ENCODE results near the gene USP53. TPM values are rescaled to one million over a fixed set of nuclear protein-coding genes. Genes with fewer than 3 reads are reported as not detected.

USP53 gene
- total RNA-seq, 1 donor from 2014 or later = 32.8 TPM

GRCh38 chr4:119212964-119213606, 572 bp downstream of the USP53 start:
- peak; percentile 90 for ATAC-seq
- intact Hi-C loops (cut with DNase I) = loop anchor here (2.0 to 10.0 kb wide), 4 partner anchors 36 to 168 kb away; no protein-coding TSS in a partner anchor
- DNase-seq (ENCODE audit: missing footprints) = peak; percentile 93

DNA sequence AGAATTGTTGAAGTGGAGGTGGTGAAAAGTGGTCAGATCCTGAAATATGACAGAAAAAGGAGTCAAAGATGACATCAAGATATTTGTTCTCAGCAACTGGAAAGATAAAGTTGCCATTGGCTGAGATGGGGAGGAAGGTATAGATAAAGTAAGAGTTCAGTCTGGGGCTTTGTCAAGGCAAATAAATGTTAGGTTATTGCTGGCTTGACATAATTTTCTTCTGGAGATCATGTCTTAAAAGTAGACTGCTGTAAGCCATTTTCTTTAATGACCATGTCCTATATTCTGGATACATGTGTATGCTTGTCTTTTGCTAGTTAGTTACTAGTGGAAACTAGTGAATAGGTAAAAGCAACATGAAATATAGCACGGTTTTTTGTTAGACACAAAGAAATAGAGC, 5.6 kb downstream of the USP53 start:
- DNase-seq (ENCODE audit: missing footprints) (no peak), ATAC-seq (no peak)
- intact Hi-C loops (cut with DNase I) = loop anchor here (10.0 kb wide), 1 partner anchor 67 kb away; no protein-coding TSS in a partner anchor

GRCh38 chr4:119221412-119221811, 8.9 kb downstream of the USP53 start:
- no peak for DNase-seq (ENCODE audit: missing footprints)
- no peak for ATAC-seq
- intact Hi-C loops (cut with DNase I) = no loop called here

GRCh38 chr4:119227690-119228089, 15.2 kb downstream of the USP53 start:
- no peak for DNase-seq (ENCODE audit: missing footprints)
- no peak for ATAC-seq
- intact Hi-C loops (cut with DNase I) = no loop called here

GRCh38 chr4:119228406-119228805, 15.9 kb downstream of the USP53 start:
- no peak for DNase-seq (ENCODE audit: missing footprints)
- no peak for ATAC-seq
- intact Hi-C loops (cut with DNase I) = no loop called here

- DNase-seq (ENCODE audit: missing footprints) (no peak), ATAC-seq (no peak)
- intact Hi-C loops (cut with DNase I) = no loop called here
These were observed 17.6 kb downstream of the USP53 start for GRCh38 chr4:119229908-119230687.

DNA sequence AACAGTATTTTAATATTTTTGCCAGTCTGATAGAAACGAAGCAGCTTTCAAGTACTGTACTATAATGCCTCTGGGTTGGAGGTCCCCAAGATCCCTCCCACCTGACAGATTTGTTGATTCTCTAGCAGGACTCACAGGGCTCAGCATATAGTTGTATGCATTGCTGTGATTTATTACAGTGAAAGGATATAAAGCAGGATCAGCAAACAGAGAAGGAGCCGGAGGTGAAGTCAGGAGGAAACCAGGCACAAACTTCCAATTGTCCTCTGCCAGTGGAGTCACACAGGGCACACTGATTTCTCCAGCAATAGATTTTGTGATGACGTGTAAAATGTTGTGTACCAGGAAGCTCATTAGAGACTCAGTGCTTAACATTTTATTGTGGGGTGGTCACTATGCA, 19.0 kb downstream of the USP53 start:
- intact Hi-C loops (cut with DNase I) = no loop called here
- no peak for ATAC-seq
- no peak for DNase-seq (ENCODE audit: missing footprints)

DNA sequence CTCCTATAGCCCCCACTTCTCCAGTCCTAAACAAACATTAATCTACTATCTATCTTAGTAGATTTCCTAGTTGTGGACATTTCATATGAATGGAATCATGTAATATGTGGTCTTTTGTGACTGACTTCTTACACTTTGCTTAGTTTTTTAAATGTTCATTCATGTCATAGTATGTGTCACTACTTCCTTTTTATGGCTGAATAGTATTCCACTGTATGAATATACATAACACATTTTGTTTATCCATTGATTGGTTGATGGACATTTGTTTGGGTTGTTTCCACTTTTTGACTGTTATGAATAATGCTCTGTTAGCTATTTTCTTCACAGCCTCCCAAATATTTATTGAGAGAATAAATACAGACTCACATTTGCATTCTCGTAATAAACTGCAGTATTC, 19.8 kb downstream of the USP53 start:
- intact Hi-C loops (cut with DNase I) = no loop called here
- ATAC-seq = no peak
- DNase-seq (ENCODE audit: missing footprints) = no peak

GRCh38 chr4:119233191-119233590, 20.7 kb downstream of the USP53 start:
- DNase-seq (ENCODE audit: missing footprints) = no peak
- intact Hi-C loops (cut with DNase I) = no loop called here
- ATAC-seq = no peak

GRCh38 chr4:119233750-119234149, 21.2 kb downstream of the USP53 start:
- DNase-seq (ENCODE audit: missing footprints) (no peak), ATAC-seq (peak; percentile 44)
- intact Hi-C loops (cut with DNase I) = no loop called here

GRCh38 chr4:119237201-119237600, 24.7 kb downstream of the USP53 start:
- no peak for DNase-seq (ENCODE audit: missing footprints)
- ATAC-seq = no peak
- intact Hi-C loops (cut with DNase I) = no loop called here

DNA sequence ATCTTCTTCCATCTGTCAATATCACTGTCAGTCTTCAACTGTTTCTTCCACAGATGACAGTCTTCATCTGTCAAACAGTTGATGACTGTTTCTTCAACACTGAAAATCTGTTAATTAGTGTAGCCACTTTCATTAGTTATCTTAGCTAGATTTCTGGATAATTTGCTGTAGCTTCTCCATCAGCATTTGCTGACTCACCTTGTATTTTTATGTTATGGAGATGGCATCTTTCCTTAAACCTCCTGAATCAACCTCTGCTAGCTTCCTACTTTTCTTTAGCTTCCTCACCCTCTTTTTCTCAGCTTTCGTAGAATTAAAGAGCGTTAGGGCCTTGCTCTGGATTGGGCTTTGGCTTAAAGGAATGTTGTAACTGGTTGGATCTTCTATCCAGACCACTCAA, 25.1 kb downstream of the USP53 start:
- DNase-seq (ENCODE audit: missing footprints) = no peak
- ATAC-seq = no peak
- intact Hi-C loops (cut with DNase I) = no loop called here

GRCh38 chr4:119238068-119238722, 25.7 kb downstream of the USP53 start:
- ATAC-seq = no peak
- no peak for DNase-seq (ENCODE audit: missing footprints)
- intact Hi-C loops (cut with DNase I) = no loop called here

DNA sequence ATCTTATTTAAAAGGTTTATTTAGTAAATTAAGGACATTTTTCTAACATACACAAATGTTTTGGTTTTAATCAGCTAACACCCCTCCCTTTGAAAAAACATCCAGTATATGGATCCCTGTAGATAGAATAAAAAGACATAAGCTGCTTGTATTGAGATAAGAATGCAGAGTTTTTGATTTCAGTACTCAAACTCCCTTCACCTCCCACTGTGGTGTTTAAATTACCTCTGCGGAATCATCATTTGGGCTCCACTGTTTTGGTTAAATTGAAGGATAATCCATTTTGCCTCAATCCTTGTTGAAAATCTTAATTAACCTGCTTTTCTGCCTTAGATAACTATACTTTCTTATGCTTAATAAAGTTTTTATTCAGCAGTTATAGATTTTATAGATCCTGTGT, 27.6 kb downstream of the USP53 start:
- DNase-seq (ENCODE audit: missing footprints) = no peak
- intact Hi-C loops (cut with DNase I) = no loop called here

GRCh38 chr4:119240568-119240967, 28.1 kb downstream of the USP53 start:
- DNase-seq (ENCODE audit: missing footprints) (no peak), ATAC-seq (no peak)
- intact Hi-C loops (cut with DNase I) = no loop called here

More for the DNA sequence above, 27.6 kb downstream of the USP53 start:
- ATAC-seq = no peak

DNA sequence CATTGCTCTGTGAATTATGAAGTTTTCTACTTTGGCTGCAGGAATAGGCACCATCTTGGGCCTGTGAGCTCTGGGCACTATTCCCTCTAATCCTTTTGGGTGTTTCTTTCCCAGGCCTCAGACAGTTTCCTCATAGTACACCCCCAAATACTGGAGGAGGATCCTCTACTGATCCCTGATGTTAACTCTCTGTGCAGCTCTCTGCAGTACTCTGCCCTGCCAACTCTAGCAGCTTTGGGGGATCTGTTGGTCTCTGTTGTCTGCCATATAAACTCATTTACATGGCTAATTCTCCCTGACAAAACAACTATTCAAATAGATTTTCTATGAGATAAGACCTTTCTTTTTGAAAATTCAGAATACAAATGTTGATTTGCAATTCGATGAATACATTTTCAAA, 29.9 kb downstream of the USP53 start:
- DNase-seq (ENCODE audit: missing footprints) (no peak), ATAC-seq (no peak)
- intact Hi-C loops (cut with DNase I) = no loop called here

DNA sequence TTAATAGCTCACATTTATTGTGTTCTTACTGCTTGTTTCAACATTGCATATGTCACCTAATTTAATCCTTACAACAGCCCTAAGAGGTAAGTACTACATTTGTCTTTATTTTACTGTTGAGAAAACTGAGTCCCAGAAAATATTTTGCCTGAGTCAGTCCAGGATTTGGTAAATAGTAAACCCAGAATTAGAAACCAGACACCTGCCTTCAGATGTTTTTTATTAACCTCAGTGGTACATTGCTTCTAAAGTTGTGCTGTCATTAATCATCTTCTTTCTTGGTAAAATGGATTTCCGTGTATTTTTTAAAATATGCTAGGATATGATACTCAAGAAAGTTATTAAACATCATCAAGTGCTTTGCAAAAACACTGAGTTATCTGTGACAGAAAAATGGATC, 31.4 kb downstream of the USP53 start:
- ATAC-seq (no peak), DNase-seq (ENCODE audit: missing footprints) (no peak)
- intact Hi-C loops (cut with DNase I) = no loop called here

GRCh38 chr4:119244344-119244743, 31.8 kb downstream of the USP53 start:
- DNase-seq (ENCODE audit: missing footprints) = no peak
- intact Hi-C loops (cut with DNase I) = no loop called here
- no peak for ATAC-seq

DNA sequence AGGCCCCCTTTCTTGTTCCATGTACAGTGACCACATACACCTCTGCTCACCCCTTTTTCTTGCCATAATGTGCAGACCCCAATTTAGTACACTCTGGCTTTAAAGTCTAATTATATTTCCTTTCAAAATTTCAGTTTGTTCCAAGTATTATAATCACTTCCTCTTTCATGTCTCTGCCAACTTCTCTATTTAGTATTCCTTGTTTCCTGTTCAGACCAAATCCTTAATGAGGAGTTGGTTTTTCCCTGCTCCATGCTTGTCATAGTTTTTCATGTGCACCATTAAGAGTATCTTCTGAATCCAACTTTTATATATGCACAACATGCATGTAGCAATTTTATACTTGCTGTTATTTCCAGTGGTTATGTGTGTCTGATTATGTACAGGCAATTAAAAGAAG, 32.3 kb downstream of the USP53 start:
- intact Hi-C loops (cut with DNase I) = no loop called here
- ATAC-seq = no peak
- DNase-seq (ENCODE audit: missing footprints) = no peak

GRCh38 chr4:119246177-119246733, 33.7 kb downstream of the USP53 start:
- intact Hi-C loops (cut with DNase I) = no loop called here
- ATAC-seq (no peak), DNase-seq (ENCODE audit: missing footprints) (no peak)
